KMS-11 (cell line): ENCODE results near the gene IFIT1.
"Not testable (repeated sequence)": the region's sequence is repeated elsewhere in the genome, so short reads cannot be mapped to it uniquely, and the experiment has no call there.

Experiments
- H2AFZ ChIP-seq: fragments of 200-600 bp; sonication (generic); 2 replicates; pipeline ENCODE4 v1.6.1; 2016; ENCODE audit warnings: antibody characterized with exemption, mixed run types, low read depth
- H3K27ac ChIP-seq: fragments of 200-600 bp; sonication (generic); 2 replicates; pipeline ENCODE4 v1.6.1; 2016; ENCODE audit warnings: mild to moderate bottlenecking, mixed run types
- H3K27me3 ChIP-seq: fragments of 200-600 bp; sonication (generic); 2 replicates; pipeline ENCODE4 v1.6.1; 2017; ENCODE audit warnings: mild to moderate bottlenecking, low read depth, mixed run types, moderate library complexity; ENCODE audit not compliant: insufficient read depth
- H3K36me3 ChIP-seq: fragments of 200-600 bp; sonication (generic); 2 replicates; pipeline ENCODE4 v1.6.1; 2017; ENCODE audit warnings: mild to moderate bottlenecking, mixed run types; ENCODE audit not compliant: insufficient read depth
- H3K4me1 ChIP-seq: fragments of 200-600 bp; sonication (generic); 2 replicates; pipeline ENCODE4 v1.6.1; 2016; ENCODE audit warnings: mild to moderate bottlenecking, low read depth, mixed run types; ENCODE audit not compliant: poor library complexity, severe bottlenecking
- H3K4me2 ChIP-seq: fragments of 200-600 bp; sonication (generic); 2 replicates; pipeline ENCODE4 v1.7.0; 2016; ENCODE audit warnings: mild to moderate bottlenecking, mixed run types
- H3K4me3 ChIP-seq: fragments of 200-600 bp; sonication (generic); IDR thresholded peaks from 2 replicates; pipeline ENCODE4 v1.6.1; 2017; ENCODE audit warnings: low read depth, low read length, mixed read lengths; ENCODE audit not compliant: insufficient read depth
- H3K79me2 ChIP-seq: fragments of 200-600 bp; sonication (generic); 2 replicates; pipeline ENCODE4 v1.6.1; 2016; ENCODE audit warnings: low read depth, mixed run types; ENCODE audit not compliant: insufficient read depth
- H3K9ac ChIP-seq: fragments of 200-600 bp; sonication (generic); 2 replicates; pipeline ENCODE4 v1.6.1; 2016; ENCODE audit warnings: mild to moderate bottlenecking, mixed run types
- H4K20me1 ChIP-seq: fragments of 200-600 bp; sonication (generic); 2 replicates; pipeline ENCODE4 v1.6.1; 2016; ENCODE audit warnings: mild to moderate bottlenecking, mixed run types; ENCODE audit not compliant: insufficient read depth
- CTCF ChIP-seq: fragments of 200-600 bp; sonication (generic); conservative IDR thresholded peaks from 2 replicates; pipeline ENCODE4 v1.6.1; 2017; ENCODE audit warnings: low read depth, mild to moderate bottlenecking, antibody characterized with exemption, low read length, moderate library complexity, mixed read lengths

IFIT1 gene

GRCh38 chr10:89412276-89412675 is 19.9 kb downstream of the IFIT1 start:
- H3K4me2 ChIP-seq, H2AFZ ChIP-seq, H3K9ac ChIP-seq, H3K4me3 ChIP-seq, H3K27me3 ChIP-seq, H3K36me3 ChIP-seq, H3K79me2 ChIP-seq, H3K27ac ChIP-seq, H4K20me1 ChIP-seq: not testable (repeated sequence)
- peaks cover 20% of the 10 kb centered on the region for H3K4me1 ChIP-seq

- no peak overlapping the region for H2AFZ ChIP-seq
- H3K79me2 ChIP-seq: no peaks in the 10 kb centered on the region
- H3K27me3 ChIP-seq: no peaks in the 10 kb centered on the region
- no peaks in the 10 kb centered on the region for H3K36me3 ChIP-seq
- H3K9ac ChIP-seq: no peak overlapping the region
- no peaks in the 10 kb centered on the region for H4K20me1 ChIP-seq
- H3K4me2 ChIP-seq: peak overlapping the region; percentile 87
- no peak overlapping the region for H3K27ac ChIP-seq
- no peak for TF ChIP-seq CTCF
- peaks cover 20% of the 10 kb centered on the region for H3K4me1 ChIP-seq
- H3K4me3 ChIP-seq: no peak overlapping the region
These were observed 21.0 kb downstream of the IFIT1 start for GRCh38 chr10:89413398-89413912.

DNA sequence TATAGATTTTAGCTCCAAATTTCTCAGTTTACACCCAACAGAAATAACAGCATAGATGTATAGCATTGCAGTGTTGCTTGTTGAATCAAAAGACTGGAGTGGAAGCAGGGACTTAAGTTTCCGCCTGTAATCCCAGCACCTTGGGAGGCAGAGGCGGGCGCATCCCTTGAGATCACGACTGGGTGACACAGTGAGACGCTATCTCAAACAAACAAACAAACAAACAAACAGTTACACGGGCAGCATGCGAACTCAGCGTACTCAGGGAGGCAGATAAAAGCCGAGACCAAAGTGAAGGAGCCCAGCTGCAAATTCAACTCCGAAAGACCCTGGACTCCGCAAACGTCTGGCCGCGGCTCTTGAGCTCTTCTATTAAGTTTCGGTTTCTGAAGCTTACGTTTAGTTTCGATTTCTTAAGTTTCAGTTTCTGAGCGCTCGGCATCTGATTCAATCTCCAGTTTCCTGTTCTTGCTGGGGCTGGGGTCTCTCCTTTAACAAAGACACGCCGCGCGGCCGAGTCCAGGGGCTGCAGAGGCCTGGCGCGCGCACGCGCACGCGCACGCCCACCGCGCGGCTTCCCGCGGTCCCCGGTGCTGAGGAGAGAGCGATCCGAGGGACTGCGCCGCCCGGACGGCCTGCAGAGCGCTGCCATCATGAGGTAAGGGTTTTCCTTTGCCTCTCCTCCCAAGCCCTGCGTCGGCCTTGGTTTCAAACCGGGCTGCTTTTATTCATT is 21.9 kb downstream of the IFIT1 start, which contains the start of gene IFIT5:
TSS of gene IFIT5 (plus strand) at position 423 of the 733 bp plus-strand sequence. CDS start at position 654, 231 bp downstream.
- peak within 1 kb of the TSS; percentile 87 for H3K4me2 ChIP-seq
- no peaks in the 10 kb centered on the region for H3K36me3 ChIP-seq
- peak within 1 kb of the TSS; percentile 81 for H3K9ac ChIP-seq
- H3K4me1 ChIP-seq: peaks cover 20% of the 10 kb centered on the region
- peak within 1 kb of the TSS; percentile 18 for H3K4me3 ChIP-seq
- H4K20me1 ChIP-seq: no peaks in the 10 kb centered on the region
- H3K27me3 ChIP-seq: no peaks in the 10 kb centered on the region
- no peak for TF ChIP-seq CTCF
- H3K27ac ChIP-seq: peak within 1 kb of the TSS; percentile 70
- peak within 1 kb of the TSS; percentile 74 for H2AFZ ChIP-seq
- no peaks in the 10 kb centered on the region for H3K79me2 ChIP-seq

- TF ChIP-seq CTCF: no peak
- peak overlapping the region; percentile 74 for H2AFZ ChIP-seq
- no peaks in the 10 kb centered on the region for H3K79me2 ChIP-seq
These were observed 22.7 kb downstream of the IFIT1 start for GRCh38 chr10:89414879-89415821.

More at GRCh38 chr10:89414879-89415821, 22.7 kb downstream of the IFIT1 start:
- Histone ChIP-seq H3K27me3 (no peaks in the 10 kb centered on the region), H4K20me1 (no peaks in the 10 kb centered on the region), H3K36me3 (no peaks in the 10 kb centered on the region), H3K4me1 (peaks cover 20% of the 10 kb centered on the region), H3K4me3 (peak overlapping the region; percentile 18), H3K9ac (peak overlapping the region; percentile 81), H3K4me2 (peak overlapping the region; percentile 87), H3K27ac (peak overlapping the region; percentile 70)
